Activated naive CD8-positive, alpha-beta T cell treated with anti-CD3 and anti-CD28 coated beads, Interleukin-2, amount 50 U/mL, for 24 hours (primary cell): ENCODE data around the gene KRT7.

Experiments used
- ATAC-seq: fragments of 150-1000 bp; cut with Tn5 transposase; one replicate; pipeline ENCODE4 v1.10.0; 2021
- DNase-seq: peaks from one replicate; pipeline ENCODE4 v3.0.0; 2021
- H3K27ac Mint-ChIP-seq: one replicate; pipeline ENCODE4 v1.8.0; 2021; ENCODE audit warnings: mild to moderate bottlenecking, mixed read lengths
- H3K27me3 Mint-ChIP-seq: one replicate; pipeline ENCODE4 v1.8.0; 2021; ENCODE audit warnings: mixed read lengths
- H3K36me3 Mint-ChIP-seq: one replicate; pipeline ENCODE4 v1.8.0; 2021; ENCODE audit warnings: low read depth, mixed read lengths
- H3K4me1 Mint-ChIP-seq: one replicate; pipeline ENCODE4 v1.8.0; 2021; ENCODE audit warnings: mixed read lengths
- H3K4me3 Mint-ChIP-seq: one replicate; pipeline ENCODE4 v1.8.0; 2021; ENCODE audit warnings: mild to moderate bottlenecking, moderate library complexity, mixed read lengths
- H3K9me3 Mint-ChIP-seq: one replicate; pipeline ENCODE4 v1.8.0; 2021; ENCODE audit warnings: mixed read lengths

KRT7 gene

DNA sequence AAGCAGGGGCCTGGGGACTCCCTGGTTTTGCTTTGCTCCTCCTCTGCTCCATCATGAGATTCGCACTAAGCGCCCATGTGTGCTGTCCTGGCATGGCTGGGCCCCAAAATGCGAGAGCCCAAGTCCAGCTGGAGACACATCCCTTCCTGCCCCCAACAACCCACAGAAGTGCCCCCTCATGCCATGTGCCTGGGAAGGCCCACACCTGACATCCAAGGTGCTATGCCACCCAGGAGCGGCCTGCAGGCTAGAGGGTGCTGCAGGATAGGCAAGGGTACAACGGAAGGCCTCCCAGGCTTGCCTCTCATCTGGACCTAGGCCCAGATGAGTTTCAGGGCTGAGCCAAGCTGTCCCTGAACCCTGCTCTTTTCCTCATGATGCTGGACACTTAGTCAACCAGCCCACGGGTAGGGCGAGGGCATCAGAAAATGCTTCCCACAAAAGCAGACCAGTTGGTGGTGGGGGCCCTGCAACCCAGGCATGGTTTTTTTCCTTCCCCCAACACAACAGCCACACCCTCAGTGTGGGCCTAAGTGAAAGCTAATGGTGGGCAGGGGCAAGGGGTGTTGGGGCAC lies 28.0 kb upstream of the KRT7 start:
- Mint-ChIP-seq H3K4me1 (peaks cover 9% of the 10 kb centered on the region), H3K36me3 (no peaks in the 10 kb centered on the region), H3K27me3 (peaks cover 20% of the 10 kb centered on the region), H3K9me3 (no peaks in the 10 kb centered on the region), H3K27ac (no peak overlapping the region), H3K4me3 (no peak overlapping the region)
- DNase-seq (no peak), ATAC-seq (no peak)

DNA sequence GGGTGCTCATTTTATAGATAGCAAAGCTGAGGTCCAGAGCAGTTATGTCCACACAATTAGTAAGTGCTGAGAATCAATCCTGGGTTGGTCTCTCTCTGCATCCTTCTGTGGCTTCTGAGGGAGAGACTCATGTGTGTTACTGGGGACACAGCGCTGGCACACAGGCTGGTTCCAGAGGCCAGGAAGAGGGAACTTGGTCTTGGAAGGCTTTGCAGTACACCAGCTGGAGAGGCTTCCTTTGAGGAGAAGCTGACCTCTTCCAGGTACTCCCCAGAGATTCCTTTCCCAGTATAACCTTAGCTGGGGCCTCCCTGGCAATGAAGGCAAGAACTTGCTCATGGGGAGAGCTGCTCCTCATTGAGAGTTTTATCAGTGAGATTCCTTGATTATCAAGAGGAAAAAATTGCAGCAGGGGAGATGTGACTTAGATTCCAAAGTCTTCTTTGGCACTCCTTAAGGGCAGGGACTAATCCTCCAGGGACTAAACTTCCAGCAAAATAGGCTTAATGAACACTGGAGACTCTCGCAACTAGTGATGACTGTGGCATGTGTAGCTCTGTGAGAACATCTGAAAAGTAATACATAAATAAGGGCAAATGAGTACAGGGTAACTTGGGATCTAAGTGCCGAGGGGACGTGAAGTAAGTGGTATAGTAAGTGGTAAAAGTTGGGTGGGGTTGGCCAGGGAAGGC lies 27.3 kb upstream of the KRT7 start:
- no peak overlapping the region for H3K4me3 Mint-ChIP-seq
- DNase-seq: no peak
- ATAC-seq: no peak
- H3K27ac Mint-ChIP-seq: no peak overlapping the region
- peaks cover 9% of the 10 kb centered on the region for H3K4me1 Mint-ChIP-seq
- H3K27me3 Mint-ChIP-seq: peaks cover 20% of the 10 kb centered on the region
- H3K36me3 Mint-ChIP-seq: no peaks in the 10 kb centered on the region
- H3K9me3 Mint-ChIP-seq: no peaks in the 10 kb centered on the region

DNA sequence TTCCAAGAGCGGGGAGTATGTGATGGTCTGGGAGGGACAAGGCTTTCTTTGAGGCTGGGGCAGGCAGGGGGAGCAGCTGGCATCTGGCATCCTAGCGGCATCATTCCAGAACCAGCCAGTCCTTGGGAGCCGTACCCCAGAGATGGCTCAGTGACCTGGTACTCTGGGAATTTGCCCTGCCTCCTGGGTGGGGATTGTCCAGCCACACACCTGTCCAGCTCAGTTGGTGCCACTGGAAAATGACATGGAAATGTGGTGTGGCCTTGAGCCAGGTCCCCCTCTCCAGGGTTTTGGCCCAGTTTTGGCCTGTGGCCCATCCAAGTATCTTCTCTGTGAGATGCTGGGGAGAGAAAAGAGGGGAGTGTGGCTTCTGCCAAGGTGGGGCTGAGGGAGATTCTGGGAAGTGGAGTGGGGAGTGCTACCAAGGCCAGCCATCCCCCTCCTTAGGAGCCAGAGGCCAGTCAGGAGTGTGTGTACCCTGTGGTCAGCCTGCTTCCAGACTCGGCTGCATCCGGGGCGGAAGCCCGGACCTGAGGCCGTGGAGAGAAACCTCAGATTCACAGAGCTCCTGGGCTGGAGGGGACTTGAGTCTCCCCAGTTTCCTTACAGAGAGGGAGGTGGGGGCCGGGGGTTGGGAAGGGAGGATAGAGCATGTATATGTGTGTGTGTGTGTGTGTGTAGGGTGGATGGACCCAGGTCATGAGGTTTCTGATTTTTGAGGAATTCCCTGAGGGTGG lies 26.6 kb upstream of the KRT7 start:
- ATAC-seq (no peak), DNase-seq (no peak)
- Mint-ChIP-seq H3K36me3 (no peaks in the 10 kb centered on the region), H3K27ac (no peak overlapping the region), H3K9me3 (no peaks in the 10 kb centered on the region), H3K4me1 (peaks cover 9% of the 10 kb centered on the region), H3K27me3 (peaks cover 19% of the 10 kb centered on the region), H3K4me3 (no peak overlapping the region)

DNA sequence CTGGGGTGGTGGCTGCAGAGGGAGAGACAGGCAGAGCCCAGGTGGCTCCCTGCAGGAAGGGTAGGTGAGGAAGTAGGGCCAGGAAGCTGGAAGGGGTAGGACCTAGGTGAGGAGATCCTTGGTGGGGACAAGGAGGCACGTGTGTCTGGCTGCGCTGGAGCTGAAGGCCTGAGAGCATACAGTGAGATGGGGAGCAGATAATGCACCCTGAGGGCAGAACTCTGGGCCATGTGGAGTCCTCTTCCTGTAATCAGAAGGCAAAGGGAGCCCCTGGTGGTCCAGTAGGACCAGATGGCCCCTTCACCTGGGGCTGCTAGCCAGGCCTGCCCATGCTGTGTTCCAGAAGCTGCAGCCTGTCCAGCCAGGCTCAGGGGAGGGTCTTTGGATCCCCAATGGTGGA lies 25.9 kb upstream of the KRT7 start:
- DNase-seq: no peak
- Mint-ChIP-seq H3K27me3 (peaks cover 16% of the 10 kb centered on the region), H3K4me3 (no peak overlapping the region), H3K27ac (no peak overlapping the region), H3K9me3 (no peaks in the 10 kb centered on the region), H3K4me1 (peaks cover 9% of the 10 kb centered on the region), H3K36me3 (no peaks in the 10 kb centered on the region)
- no peak for ATAC-seq

DNA sequence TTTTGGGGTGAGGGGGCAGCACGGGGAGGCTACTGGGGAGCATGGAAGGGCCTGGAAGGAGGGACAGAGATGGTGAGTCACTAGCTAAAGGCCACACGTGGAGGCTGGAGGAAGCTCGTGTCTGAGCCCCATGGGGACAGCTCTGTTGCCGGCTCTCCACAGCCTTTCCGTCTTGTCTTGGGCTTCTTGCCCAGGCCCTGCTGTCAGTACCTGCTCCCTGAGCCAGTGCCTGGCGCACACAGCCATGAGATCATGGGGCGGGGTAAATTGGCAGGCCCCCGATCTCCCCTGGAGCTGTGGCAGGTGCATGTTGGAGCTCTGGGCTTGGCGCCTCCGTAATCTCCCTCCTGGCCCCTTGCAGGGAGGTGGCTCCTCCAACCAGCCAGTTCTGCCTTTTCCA lies 25.1 kb upstream of the KRT7 start:
- no peak for ATAC-seq
- H3K4me3 Mint-ChIP-seq: no peak overlapping the region
- no peaks in the 10 kb centered on the region for H3K9me3 Mint-ChIP-seq
- H3K27me3 Mint-ChIP-seq: peaks cover 10% of the 10 kb centered on the region
- no peaks in the 10 kb centered on the region for H3K36me3 Mint-ChIP-seq
- DNase-seq: no peak
- H3K4me1 Mint-ChIP-seq: peaks cover 4% of the 10 kb centered on the region
- H3K27ac Mint-ChIP-seq: no peak overlapping the region

DNA sequence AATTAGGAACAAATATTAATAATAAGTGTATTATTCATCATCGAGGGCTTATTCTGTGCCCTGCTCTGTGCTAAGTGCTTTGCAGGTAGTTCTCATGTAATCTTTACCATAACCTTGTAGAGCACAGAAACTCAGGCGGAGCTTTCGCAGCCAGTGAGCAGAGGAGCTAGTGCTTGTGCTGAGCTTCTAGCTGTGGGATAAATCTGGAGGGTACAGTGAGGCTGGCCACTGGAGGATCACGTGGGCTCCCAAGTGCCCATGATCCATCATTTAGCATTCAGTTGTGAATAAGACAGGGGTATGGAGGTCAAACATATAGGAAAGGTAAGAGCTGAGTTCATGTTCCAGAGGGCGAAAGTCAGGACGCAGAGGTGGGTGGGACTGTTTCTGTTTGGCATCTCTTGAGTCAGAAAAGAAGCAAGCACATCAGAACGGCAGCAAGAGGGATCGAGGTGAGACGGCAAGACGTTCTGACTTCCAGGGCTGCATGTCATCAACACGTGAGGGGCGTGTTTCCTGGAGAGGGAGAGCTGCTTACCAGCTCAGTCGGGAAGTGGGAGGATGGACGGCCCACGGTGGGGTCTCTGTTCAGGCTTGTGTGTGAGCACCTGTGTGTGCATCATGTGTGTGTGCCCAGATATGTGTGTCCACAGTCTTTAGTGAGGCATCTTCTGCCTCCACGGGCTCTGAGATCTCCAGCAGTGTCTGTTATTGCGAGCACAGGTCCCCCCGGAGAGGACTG lies 24.4 kb upstream of the KRT7 start:
- ATAC-seq (no peak), DNase-seq (no peak)
- H3K27ac Mint-ChIP-seq: no peak overlapping the region
- no peaks in the 10 kb centered on the region for H3K9me3 Mint-ChIP-seq
- H3K36me3 Mint-ChIP-seq: no peaks in the 10 kb centered on the region
- H3K4me3 Mint-ChIP-seq: no peak overlapping the region
- peaks cover 11% of the 10 kb centered on the region for H3K27me3 Mint-ChIP-seq
- no peaks in the 10 kb centered on the region for H3K4me1 Mint-ChIP-seq

DNA sequence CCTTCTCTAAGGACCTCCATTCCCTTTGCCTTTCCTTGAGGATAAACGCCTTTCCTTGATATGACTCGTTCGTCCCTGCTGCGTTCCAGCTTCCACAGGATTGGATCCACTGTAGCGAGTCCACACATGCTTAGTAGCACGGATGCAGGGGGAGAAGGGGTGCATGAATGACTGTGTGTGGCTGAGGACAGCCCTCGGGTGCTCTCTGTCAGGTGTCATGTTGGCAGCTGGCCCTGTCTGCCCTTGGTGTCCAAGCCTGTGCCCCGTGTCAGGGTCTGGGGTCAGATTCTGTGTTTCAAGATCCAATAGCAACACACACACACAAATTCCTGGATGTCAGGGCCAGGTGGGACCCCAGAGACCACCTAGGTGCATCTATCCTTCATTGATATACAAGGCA lies 23.7 kb upstream of the KRT7 start:
- DNase-seq (no peak), ATAC-seq (no peak)
- Mint-ChIP-seq H3K4me1 (no peaks in the 10 kb centered on the region), H3K4me3 (no peak overlapping the region), H3K27me3 (peaks cover 17% of the 10 kb centered on the region), H3K27ac (no peak overlapping the region), H3K36me3 (no peaks in the 10 kb centered on the region), H3K9me3 (no peaks in the 10 kb centered on the region)

DNA sequence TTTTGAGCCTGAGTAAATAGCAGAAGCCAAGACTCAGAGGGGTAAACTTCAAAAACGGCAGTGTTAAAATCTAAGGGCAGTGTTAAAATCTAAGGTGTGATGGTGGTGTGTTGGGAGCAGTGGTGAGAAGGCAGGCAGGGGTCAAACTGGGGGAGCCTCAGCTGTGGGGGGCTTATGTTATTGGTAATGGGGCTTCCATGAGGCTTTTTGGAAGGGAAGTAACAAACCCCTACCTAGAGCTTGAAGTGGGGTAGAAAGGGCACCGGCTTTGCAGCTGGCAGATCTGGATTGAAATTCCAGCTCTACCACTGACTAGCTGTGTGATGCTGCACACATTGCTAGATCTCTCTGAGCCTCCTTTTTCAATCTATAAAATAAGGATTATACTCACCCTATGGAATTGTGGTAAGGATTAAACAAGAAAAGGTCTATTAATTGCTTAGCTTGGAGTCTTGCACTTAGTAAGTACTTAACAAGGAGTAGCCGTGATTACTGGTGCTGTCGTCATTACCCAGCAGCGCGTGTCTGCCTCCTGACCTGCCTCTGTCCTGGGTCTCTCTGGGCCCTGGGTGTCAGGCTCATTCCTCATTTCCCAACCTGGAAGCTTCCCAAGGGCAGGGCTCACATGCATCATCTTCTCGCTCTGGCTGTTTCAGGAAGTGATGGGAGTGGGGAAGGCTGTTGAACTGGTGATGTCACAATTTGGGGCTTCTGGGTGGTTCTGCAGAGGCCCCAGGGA lies 22.7 kb upstream of the KRT7 start:
- no peak overlapping the region for H3K4me3 Mint-ChIP-seq
- H3K9me3 Mint-ChIP-seq: no peaks in the 10 kb centered on the region
- H3K27me3 Mint-ChIP-seq: peaks cover 20% of the 10 kb centered on the region
- no peak for DNase-seq
- no peaks in the 10 kb centered on the region for H3K36me3 Mint-ChIP-seq
- H3K4me1 Mint-ChIP-seq: no peaks in the 10 kb centered on the region
- H3K27ac Mint-ChIP-seq: no peak overlapping the region
- ATAC-seq: no peak

DNA sequence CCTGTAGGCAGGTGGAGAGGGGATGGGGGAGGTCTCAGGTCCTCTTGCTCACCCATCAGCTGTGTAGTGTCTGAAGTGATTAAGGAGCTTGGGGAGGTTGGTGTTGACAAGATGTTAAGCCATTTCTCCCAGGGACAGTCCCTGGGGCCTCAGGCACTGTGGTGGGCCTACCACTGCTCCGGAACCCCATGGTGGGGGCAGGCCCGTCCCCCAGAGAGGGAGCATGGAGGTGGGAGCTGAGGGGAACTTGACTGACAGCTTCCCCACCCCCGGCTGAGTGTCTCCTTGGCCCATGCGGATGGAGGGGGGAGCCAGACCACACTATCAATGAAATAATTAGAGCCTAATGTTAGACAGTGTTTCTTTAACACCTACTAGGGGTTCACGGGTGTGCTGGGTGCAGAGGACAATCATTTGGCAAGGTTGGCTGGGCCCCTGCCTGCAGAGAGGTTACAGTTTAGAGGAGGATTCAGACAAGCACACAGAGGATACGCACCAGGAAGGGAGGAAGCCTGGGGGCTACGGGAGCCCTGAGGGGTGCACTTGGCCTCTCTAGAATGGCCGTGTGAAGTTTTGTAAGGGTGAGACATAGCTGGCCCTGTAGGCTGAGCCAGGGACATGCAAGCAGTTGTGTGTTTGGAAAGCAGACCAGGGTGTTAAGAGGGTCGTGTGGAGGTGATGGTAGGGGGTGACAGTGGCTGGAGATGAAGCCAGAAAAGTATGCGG lies 22.0 kb upstream of the KRT7 start:
- no peaks in the 10 kb centered on the region for H3K36me3 Mint-ChIP-seq
- H3K27ac Mint-ChIP-seq: no peak overlapping the region
- DNase-seq: no peak
- H3K4me1 Mint-ChIP-seq: no peaks in the 10 kb centered on the region
- peaks cover 23% of the 10 kb centered on the region for H3K27me3 Mint-ChIP-seq
- H3K4me3 Mint-ChIP-seq: no peak overlapping the region
- H3K9me3 Mint-ChIP-seq: no peaks in the 10 kb centered on the region
- ATAC-seq: no peak

DNA sequence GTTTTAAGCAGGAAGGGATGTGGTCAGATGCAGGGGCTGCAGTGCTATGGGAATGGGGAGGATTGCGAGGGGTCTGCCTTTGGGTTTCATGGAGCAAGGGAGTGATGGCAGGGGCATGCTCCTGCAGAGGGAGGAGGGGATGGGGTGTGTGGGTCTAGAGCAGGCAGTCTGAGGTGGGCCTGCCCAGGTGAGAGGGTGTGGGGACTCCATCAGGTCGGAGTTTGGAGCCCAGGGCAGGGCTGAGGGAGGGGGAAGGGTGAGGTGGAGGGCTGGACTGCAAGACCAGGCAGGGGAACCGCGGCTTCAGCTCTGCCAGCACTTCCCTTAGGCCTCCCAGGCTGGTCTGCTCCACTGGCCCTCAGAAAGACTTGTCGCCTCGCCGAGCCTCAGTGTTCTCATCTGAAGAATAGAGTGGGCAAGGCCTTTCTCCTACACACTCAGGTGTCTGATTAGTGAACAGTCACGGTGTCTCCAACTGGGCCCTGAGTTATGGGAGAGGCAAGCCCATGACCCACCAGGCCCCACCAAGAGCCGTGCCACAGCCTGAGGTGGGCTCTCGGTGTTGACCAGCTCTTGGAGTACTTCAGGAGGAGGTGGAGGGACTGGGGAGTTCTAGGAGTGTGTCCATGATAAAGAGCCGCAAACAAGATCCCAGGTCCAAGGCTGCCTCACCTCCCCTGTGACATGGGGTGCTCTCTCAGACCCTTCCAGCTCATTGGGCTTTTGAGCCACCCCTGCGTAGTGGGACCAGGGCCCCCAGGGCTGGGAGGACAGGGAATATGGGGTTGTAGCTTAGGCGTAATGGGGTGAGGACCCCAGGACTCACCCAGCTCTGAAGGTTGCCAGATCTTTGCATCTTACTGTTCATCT lies 21.1 kb upstream of the KRT7 start:
- Mint-ChIP-seq H3K36me3 (no peaks in the 10 kb centered on the region), H3K27ac (no peak overlapping the region), H3K4me1 (no peaks in the 10 kb centered on the region), H3K27me3 (peaks cover 24% of the 10 kb centered on the region), H3K4me3 (no peak overlapping the region), H3K9me3 (no peaks in the 10 kb centered on the region)
- DNase-seq (no peak), ATAC-seq (no peak)

DNA sequence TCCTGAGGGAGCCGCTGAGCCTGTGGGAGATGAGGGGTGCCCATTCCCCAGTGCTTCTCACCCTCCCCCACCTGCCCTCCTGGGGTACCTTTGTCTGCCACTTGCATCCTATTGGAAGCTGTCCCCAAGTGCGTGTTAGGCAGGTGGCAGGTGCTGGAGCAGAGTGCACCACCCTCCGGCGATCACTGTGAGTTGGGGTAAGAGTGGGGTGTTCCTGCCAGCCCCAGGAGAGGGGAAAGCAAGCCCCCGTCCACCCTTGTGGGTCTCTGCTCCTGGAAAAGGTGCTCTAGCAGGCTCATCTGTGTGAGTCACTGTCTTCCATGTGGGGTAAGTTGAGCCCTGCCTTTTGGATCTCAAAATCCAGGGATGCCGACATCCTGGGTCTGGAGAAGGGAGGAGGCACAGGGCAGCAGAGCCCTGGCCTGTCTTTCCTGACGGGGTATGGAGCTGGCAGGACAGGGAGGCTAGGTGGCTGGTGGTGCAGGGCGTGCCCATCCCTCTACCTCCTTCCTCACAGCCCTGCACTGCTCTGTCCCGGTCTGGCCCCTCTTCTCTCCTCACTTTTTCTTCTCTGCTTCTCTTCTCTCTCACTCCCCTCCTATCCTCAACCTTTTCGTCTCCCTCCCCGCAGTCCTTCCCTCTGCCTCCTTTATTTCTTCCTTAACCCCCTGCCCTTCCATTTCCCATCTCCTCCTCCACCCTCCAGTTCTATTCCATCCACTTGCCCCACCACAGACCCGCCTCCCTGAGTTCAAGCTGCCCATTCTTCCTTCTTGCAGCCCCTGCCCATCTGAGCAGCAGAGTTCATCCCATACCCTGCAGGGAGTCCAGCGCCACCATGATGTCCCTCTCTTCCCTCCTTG lies 20.1 kb upstream of the KRT7 start:
- Mint-ChIP-seq H3K4me3 (no peak overlapping the region), H3K27me3 (peaks cover 23% of the 10 kb centered on the region), H3K4me1 (no peaks in the 10 kb centered on the region), H3K27ac (no peak overlapping the region), H3K36me3 (no peaks in the 10 kb centered on the region), H3K9me3 (no peaks in the 10 kb centered on the region)
- DNase-seq (no peak), ATAC-seq (no peak)

DNA sequence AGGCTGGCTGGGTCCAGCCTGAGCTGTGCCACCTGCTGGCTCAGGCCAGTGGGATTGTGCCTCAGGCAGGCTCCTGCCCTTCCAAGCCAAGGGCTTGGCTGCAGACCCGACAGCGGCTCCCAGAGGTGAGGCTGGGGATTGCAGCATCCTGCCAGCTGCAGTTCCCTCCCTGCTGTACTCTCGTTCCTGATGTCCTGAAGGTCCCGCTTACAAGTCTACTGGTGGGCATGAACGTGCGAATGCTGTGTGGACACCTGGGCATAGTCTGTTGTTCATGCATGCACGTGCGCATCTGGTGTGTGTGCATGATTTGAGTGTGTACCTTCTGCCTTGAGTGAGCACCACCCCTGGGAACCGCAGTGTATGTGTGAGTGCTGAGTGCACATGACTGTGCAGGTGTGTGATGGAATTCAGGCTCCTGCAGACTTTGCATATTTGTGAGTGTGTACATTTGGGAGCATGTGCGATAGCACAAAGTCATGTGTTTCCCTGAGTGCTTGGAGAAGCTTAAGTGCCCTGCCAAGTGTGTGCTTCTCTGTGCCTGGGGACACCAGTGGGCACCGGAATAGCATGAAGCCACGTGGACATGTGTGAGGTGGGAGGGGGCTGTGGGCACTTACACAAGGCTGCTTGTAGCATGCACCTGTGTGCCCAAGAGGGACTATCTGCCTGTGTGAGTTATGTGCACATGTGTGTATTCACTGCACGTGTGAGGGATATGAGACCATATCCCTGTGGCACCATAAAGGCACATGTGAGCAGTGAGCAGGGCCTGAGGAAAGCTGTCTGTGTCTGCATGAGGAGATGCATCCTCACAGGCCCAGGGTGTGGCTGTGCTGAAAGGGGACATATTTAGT lies 19.3 kb upstream of the KRT7 start:
- H3K9me3 Mint-ChIP-seq: no peaks in the 10 kb centered on the region

More for the DNA sequence above, 19.3 kb upstream of the KRT7 start:
- Mint-ChIP-seq H3K4me1 (no peaks in the 10 kb centered on the region), H3K4me3 (no peak overlapping the region), H3K27me3 (peaks cover 23% of the 10 kb centered on the region), H3K27ac (no peak overlapping the region), H3K36me3 (no peaks in the 10 kb centered on the region)
- DNase-seq (peak; percentile 75), ATAC-seq (peak; percentile 68)
